GM21825 (cell line): ENCODE data around the gene RBBP8.
"Not testable (repeated sequence)": the region's sequence is repeated elsewhere in the genome, so short reads cannot be mapped to it uniquely, and the experiment has no call there.

ENCODE experiments used
- ATAC-seq: cut with Tn5 transposase; IDR thresholded peaks from one replicate; pipeline ENCODE4 v1.9.1; 2021; ENCODE audit warnings: mild to moderate bottlenecking, moderate library complexity; ENCODE audit not compliant: unreplicated experiment

Gene RBBP8

DNA sequence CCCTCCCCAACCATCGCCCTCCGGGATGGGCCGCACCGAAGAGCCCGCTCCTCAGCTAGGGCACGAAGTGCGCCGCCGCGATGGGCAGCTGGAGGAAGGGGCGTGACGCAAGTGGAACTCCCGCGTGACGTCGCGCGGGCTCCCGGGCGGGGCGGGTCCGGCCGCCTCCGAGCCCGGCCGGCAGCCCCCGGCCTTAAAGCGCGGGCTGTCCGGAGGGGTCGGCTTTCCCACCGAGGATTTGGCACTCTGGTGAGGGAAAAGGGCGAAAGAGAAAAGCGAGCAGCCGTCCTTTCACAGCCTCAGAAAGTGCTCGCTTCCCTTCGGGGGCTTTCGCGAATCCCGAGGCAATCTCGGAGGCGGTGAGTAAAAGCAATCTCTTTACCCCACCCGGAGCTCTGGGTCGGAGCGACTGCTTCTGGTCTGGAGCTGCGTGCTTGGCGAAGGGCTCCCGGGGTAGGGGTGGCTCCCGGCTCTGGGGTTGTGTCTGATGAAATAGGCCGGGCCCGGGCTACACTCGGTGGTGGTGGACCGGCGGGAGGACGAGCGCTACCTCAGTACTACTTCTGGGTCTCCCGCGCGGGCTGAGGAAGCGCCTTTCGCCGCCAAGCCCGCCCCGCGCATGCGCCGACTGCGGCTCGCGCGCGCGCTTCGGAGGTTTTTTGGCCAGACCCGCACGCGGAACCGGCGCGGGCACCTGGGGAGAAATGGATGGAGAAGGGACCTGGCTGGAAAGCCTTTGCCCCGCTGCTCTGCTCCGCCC lies at the start of gene RBBP8:
Gene RBBP8, plus strand, starts transcription at position 123 of the 760 bp plus-strand sequence. CDS start 3,524 bp downstream, outside the sequence.
- peak; percentile 77 for ATAC-seq

DNA sequence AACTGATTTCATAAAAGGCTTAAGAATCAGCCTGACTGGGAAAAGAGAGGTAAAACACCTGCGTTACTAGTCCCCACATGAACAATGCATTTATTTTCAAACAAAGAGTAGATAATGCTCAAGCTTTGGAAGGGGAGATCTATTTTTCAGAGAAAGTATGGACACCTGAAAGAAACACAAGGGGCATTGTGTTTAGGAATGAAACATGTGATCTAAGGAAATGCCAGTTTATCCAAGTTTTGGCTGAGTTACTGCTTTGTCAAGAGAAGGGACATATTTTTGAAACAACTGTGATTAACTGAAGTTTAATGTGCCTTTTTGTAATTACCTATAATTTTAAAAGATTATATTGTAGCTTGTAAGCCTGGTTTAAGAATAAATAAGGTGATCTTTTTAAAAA lies 49.3 kb upstream of the RBBP8 start:
- ATAC-seq = no peak

DNA sequence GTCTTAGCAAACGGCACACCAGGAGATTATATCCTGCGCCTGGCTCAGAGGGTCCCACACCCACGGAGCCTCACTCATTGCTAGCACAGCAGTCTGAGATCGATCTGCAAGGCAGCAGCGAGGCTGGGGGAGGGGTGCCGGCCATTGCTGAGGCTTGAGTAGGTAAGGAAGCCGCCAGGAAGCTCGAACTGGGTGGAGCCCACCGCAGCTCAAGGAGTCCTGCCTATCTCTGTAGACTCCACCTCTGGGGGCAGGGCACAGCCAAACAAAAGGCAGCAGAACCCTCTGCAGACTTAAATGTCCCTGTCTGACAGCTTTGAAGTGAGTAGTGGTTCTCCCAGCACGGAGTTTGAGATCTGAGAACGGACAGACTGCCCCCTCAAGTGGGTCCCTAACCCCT lies 47.4 kb upstream of the RBBP8 start:
- ATAC-seq = not testable (repeated sequence)

DNA sequence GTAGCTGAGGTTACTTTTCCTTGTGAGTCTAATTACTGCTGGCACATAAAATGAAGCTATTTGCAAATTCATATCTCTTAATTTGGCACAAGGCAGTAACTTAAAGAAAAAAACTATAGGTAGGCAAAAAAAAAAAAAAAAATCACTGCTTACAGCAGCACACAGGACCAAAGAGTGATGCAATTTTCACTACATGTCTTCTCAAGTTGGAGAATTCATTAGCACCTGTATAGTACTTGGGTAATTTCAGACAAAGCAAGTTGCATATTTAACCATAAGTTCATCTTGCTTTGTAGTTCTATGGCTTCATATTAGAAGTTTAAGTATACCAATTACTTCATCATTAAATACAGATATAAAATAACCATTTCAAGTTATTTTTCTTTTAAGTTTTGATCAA lies 33.7 kb upstream of the RBBP8 start:
- no peak for ATAC-seq

DNA sequence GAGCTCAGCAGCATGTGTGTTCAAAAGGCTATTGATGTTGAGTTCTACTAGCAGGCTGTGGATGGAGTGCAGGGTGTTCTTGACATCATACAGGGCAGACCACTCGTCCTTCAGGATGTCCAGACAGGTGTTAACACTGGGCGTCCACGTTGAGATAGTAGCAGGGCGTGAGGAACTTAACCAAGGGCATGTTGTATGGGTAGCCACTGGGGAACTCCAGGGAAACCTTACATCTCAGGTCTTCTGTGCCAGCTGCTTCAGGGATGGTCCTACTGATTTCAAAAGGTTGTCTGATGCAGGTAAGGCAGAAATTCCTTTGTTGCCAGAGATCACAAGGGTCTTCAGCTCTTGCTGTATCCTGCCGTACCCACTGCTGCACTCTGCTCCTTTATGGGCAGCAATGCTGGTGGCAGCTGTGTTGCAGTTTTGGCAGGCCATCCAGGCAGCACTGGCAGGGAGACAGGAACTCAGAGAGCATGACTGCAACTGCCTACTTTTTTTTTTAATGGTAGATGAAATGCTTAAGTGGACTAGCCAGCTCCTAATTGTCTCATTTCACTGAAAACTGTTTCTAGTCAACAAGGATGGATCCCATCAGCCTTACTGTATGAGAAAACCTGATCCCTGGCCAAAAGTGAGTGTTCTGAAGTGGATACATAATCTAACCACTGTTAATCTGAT lies 32.4 kb upstream of the RBBP8 start:
- ATAC-seq = no peak

DNA sequence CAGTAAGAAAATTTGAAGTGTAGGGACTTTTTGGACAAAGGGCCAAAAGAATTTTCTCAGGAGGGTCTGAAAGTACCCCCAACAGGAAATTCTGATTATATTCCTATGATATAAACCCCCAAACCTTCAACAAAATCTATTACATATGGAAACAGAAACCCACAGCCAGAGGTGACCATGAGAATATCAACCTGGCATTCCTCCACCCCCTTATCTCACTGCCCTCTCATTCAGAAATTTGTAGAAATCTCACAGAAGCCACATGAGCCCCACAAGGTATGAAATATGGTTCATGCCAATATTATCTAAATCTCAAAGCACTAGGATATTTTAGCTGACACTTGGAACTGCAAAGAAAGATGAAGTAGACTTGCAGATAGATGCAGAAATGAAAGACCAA lies 31.0 kb upstream of the RBBP8 start:
- ATAC-seq = no peak

DNA sequence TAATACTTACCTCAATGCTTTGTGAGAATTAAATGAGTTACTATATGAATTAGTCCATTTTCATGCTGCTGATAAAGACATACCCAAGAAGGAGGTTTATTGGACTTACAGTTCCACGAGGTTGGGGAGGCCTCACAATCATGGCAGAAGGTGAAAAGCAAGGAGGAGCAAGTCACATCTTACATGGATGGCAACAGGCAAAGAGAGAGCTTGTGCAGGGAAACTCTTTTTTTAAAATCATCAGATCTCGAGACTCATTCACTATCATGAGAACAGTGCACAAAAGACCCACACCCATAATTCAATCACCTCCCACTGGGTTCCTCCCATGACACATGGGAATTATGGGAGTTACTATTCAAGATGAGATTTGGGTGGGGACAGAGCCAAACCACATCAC lies 29.9 kb upstream of the RBBP8 start:
- not testable (repeated sequence) for ATAC-seq

DNA sequence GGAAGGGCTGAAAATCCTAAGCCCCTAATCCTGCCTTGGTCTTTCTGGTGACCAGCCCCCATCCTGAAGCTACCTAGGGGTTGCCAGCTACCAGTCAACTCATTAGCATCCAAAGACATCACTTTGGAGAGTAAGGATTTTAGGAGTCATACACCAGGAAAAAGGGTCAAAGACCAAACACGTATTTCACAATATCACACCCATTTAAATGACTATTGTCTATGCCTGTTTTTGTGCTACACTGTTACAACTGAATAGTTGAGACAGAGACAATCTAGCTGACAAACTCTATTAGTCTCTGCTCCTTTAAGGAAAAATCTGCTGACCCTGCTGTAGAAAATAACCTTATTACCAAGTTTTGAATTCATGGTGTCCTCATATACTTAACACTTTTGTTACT lies 21.0 kb upstream of the RBBP8 start:
- no peak for ATAC-seq

DNA sequence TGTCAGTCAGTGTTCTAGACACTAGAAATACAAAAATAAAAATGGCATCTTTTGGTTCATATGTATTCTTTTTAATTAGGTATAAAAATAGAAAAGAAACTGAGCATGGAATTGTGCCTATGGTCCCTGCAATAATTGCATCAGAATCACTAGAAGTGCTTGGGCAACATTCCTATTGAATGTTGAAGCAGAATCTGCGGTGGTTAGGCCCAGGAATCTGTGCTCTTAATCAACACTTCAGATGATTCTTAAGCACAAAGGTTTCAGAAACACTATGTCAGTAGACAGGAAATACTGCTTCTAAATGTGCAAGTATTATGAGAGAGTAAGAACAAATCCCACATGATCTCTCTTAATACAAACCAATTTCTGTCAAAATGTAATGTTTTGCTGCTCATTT lies 20.3 kb upstream of the RBBP8 start:
- no peak for ATAC-seq

DNA sequence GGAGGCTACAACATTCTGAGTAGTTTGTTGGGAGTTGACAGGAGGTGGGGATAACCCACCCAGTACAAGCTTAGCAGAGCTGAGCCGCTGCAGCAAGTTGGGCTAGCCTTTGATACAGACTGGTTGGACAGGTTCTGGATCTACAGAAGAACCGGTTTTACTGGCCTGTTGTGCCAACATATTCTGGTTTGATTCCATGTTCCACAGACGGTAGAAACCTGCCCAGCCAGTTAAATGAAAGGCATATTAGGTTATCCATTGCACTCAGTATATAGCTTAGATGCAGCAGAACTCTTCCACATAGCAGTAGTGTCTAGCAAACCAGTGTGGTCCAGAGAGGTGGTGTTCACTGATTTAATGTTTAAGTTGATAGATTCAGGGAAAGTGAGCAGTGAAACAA lies 19.3 kb upstream of the RBBP8 start:
- ATAC-seq = no peak

DNA sequence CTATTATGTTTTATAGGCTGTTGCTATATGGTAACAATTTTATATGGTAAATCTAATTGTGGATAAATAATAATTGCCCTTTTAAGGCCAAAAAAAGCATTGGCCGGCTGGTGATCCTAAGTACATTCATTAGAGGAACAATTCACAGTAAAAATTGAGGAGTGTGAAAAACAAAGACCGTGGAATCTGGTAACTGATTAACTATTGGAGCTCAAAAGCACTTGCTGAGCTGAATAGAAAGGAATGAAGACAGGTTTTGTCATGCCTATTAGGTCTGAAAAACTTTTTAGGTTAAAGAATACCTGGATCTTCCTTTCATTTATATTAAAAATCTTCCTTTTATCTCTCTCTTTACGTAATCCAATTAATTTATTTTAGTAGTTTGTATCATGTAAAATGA lies 18.5 kb upstream of the RBBP8 start:
- ATAC-seq = no peak

DNA sequence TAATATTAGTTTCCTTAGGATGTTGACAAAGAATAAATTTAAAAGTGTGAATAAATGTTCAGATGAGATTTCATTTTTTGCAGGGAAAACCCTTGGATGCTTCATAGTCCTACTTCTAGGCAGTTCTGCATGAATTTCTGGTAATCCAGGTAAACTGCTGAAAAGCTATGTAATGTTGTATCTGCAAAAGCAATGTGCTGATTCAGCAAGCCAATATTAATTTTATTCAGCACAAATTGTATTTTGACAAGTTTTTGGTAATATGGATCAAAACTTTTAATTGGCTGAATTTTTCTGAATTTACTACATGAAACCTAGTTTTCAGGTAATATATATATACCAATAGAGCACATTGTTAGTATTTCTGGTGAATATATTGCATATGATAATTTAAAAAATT lies 17.8 kb upstream of the RBBP8 start:
- ATAC-seq = no peak

DNA sequence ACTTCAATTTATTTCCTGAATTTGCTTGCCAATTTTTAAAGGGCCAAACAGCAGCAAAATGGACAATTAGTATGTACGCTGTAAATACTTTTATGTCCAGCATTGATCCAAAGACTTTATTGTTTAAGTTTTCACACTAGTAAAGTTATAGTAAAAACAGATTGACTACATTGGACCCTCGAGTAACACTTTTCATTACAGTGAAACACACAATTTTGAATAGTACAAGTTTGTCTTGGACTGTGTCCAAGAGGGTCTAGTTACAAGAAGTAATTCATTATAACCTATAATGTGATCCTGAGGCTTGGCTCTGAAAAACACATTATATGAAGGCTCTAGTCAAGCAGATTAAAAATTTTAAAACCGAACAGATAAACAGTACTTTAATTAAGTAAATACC lies 11.4 kb upstream of the RBBP8 start:
- no peak for ATAC-seq

DNA sequence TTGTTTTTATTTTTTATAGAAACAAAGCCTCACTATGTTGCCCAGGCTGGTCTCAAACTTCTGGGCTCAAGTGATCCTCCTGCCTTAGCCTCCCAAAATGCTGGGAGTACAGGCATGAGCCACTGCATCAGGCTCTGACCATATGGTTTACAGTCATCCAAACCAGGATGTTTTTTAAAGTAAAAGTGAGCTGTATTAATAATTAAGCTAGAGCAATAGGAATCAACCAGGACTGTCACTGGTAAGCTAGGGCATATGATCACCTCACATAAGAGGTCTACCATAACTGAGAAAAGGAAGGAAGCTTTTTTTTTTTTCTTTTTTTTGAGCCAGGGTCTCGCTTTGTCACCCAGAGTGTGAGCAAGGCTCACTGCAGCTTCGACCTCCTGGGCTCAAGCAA lies 8.5 kb upstream of the RBBP8 start:
- no peak for ATAC-seq

DNA sequence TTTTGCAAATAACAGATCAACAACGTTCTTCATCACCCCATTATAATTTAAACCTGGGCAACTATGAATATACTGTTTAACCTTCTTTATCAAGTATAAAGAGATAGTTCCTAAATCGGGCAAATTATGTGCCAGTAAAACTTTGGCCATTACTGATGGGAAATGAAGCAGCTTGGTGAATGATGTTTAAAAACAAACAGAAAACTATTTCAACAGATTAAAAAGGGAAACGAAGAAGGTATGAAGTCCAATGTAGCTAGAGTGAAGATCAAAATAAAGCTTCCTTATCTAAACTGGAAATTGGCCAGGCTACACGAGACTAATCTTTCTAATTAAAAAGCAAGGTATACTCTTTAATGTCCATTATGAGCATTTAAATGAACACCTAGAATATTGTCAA lies 6.7 kb upstream of the RBBP8 start:
- no peak for ATAC-seq

DNA sequence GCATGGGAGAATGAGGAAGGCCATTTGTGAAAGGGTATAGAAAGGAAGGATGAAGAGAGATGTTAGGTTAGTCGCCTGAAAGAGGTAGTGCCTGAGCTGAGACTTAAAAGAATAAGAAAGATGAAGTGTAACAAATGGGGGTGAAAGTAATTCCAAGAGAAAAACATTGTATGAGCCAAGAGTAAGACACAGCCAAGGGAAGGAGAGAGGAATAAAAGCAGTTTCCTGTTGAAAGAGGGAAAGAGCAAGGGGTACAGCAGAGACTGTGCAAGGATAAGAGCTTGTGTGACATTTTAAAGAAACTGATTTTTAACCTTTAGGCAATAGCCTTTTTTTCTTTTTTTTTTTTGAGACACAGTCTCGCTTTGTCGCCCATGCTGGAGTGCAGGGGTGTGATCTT lies 4.8 kb upstream of the RBBP8 start:
- ATAC-seq = no peak

DNA sequence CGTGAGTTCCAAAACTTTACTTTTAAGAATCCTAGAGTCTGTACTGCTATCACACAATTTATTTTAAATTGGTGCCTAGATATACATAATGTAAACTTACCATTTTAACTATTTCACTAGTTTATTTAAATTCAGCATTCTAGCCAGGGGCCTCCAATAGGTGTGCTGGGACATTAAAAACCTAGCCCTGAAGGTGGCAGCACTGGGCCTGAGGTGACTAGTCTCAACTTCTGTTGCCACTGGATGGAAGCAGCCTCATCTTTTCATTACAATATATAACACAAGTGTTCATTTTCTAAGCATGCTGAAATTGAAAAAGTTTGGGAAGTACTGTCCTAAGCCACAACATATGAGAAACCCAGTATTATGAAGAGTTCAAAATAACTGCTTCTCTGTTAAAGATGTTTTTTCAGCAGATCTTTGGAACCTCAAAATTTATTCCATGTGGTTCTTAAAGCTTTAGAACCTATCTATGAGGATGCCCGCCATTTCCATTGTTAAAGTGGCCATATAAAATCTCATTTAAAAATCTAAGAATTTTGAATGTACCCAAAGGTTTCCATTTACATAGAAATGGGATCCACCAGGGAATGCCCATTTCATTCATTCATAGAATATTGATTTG lies 2.9 kb upstream of the RBBP8 start:
- ATAC-seq = peak; percentile 36

DNA sequence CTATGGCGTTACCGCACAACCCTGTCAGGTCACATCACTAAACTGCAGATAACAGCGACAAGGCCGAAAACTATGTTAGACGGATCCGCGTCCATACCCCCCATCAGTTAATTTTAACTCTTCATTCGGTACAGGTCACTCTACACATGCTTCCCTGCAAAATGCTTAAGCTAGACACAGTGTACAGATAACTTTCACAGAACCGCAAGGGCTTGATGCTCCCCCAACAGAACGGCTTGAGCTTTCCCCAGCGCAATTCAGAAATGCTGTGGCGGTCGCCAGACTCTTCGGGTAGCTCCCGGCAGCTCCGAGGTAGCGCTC lies 283 bp upstream of the RBBP8 start:
- ATAC-seq = peak; percentile 29

DNA sequence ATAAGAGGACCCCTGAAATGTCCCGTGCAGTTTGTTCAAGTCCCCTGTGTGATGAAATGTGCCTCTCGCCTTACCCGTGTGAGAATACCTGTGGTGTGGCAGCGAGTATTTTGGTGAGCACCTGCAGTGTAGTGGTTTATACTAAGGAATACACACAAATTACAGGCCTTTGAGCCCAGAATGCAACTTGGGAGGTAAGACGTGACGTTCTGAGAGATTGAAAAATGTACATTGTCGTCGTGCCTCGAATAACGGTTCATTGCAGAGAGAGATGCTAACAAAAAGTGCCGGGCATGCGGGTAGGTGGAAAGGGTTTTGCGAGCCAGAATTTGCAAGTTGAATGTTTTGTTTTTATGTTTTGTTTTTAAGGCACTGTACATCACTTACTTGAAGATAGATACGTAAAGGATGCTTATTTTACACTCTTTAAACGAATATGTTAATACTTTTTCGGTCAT lies 867 bp downstream of the RBBP8 start:
- peak; percentile 13 for ATAC-seq

DNA sequence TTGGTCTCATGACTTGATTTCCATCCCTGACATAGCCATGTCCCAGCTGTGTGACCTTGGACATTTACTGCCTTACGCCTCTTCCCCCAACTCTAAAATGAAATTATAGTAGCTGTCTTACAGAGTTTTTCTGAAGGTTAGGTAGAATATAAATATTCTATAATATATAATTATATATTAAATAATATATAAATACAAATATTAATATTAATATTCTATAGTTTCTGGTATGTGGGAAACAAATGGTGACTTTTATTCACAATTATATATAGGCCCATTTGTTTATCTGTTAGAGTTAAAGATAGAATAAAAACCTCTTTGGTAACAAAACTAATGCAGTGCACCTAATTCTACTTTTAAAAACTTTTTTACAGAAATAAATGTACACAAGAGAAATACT lies 1.7 kb downstream of the RBBP8 start:
- ATAC-seq = no peak

DNA sequence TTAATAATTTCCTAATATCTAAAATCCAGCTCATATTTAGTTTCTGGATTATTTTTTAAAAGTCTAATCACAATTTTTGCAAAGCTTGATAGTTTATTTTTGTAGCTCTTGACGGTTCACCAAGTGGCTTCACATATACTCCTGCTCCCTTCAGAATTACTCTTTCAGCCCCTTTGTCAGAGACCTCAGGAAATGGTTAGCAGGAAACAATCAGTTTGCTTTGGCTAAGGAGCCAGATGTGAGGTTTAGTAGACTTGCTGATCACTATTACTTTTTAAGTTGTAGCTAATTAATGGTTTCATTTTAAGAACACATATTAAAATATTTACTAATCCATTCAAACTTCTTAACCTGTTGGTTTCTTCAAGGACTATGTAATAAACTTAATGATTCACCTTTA lies 2.3 kb downstream of the RBBP8 start:
- no peak for ATAC-seq

DNA sequence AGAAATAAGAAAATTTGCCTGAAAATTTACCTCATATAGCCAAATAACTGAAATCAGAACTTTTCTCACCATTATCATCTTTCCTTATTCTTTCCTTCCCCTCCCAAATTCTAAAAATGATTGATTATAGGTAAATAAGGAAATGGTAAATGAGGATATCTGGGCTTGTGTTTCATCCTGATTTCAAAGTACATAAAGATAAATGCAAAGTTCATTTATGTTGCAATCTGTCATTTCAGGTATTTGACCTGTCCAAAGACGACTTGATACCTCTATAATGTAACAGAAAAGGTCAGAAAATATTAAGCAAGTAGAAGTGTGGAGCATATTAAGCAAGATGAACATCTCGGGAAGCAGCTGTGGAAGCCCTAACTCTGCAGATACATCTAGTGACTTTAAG lies 3.4 kb downstream of the RBBP8 start:
- ATAC-seq = no peak
